Calu3 (cell line): ENCODE measurements around the gene ELP1. TPM values are rescaled to one million over a fixed set of nuclear protein-coding genes. Genes with fewer than 3 reads are reported as not detected.

Source experiments
- BruUV-seq: library from RNA; stranded (reverse); fragments of 400-500 nt; replicated peaks from 2 replicates; lab custom pipeline; 2021; lab: Mats Ljungman, UMichigan
- CTCF ChIA-PET: fragments of 300-600 bp; sonication (Branson Sonifier 250); formaldehyde crosslinking; loops from one replicate; lab custom pipeline; 2022; ENCODE audit warnings: antibody characterized with exemption; lab: Charles Lee
- DNase-seq: peaks from one replicate; pipeline ENCODE4 v3.0.0; 2022
- H3K27ac Mint-ChIP-seq: one replicate; pipeline ENCODE4 v1.8.0; 2022; ENCODE audit warnings: mixed read lengths; ENCODE audit not compliant: unreplicated experiment
- H3K27me3 Mint-ChIP-seq: one replicate; pipeline ENCODE4 v1.8.0; 2022; ENCODE audit warnings: mixed read lengths; ENCODE audit not compliant: unreplicated experiment
- H3K36me3 Mint-ChIP-seq: one replicate; pipeline ENCODE4 v1.8.0; 2022; ENCODE audit warnings: mild to moderate bottlenecking, moderate library complexity, mixed read lengths; ENCODE audit not compliant: insufficient read depth, unreplicated experiment
- H3K4me1 Mint-ChIP-seq: one replicate; pipeline ENCODE4 v1.8.0; 2022; ENCODE audit warnings: mild to moderate bottlenecking, low read depth, mixed read lengths; ENCODE audit not compliant: unreplicated experiment
- H3K4me3 Mint-ChIP-seq: one replicate; pipeline ENCODE4 v1.8.0; 2022; ENCODE audit warnings: mild to moderate bottlenecking, low read depth, moderate library complexity, mixed read lengths; ENCODE audit not compliant: unreplicated experiment
- H3K9me3 Mint-ChIP-seq: one replicate; pipeline ENCODE4 v1.8.0; 2022; ENCODE audit warnings: low read depth, mixed read lengths; ENCODE audit not compliant: unreplicated experiment
- intact Hi-C: fragments of 100-400 bp; cut with micrococcal nuclease; formaldehyde crosslinking; loops from one replicate; pipeline ENCODE4 v1.10.0; 2022; ENCODE audit not compliant: unreplicated experiment
- total RNA-seq: library from RNA; stranded (reverse); gene quantifications from 2 replicates; pipeline ENCODE4 v1.2.3, GENCODE V29; 2022
- TF ChIP-seq, protein P1 (sequence below): fragments of 200-600 bp; IDR thresholded peaks from one replicate; pipeline ENCODE4 v1.8.0; 2022; ENCODE audit warnings: antibody characterized with exemption; ENCODE audit not compliant: unreplicated experiment

ELP1 gene
- total RNA-seq, 1 experiment from 2014 or later: 17.9 TPM

GRCh38 chr9:108845947-108846346, 88.0 kb downstream of the ELP1 start:
- Mint-ChIP-seq H3K9me3 (no peaks in the 10 kb centered on the region), H3K27ac (no peak overlapping the region), H3K36me3 (no peaks in the 10 kb centered on the region), H3K4me1 (no peaks in the 10 kb centered on the region), H3K27me3 (no peaks in the 10 kb centered on the region), H3K4me3 (no peak overlapping the region)
- CTCF ChIA-PET: no interaction called here
- no TSS peak for BruUV-seq
- TF ChIP-seq, protein P1, sequence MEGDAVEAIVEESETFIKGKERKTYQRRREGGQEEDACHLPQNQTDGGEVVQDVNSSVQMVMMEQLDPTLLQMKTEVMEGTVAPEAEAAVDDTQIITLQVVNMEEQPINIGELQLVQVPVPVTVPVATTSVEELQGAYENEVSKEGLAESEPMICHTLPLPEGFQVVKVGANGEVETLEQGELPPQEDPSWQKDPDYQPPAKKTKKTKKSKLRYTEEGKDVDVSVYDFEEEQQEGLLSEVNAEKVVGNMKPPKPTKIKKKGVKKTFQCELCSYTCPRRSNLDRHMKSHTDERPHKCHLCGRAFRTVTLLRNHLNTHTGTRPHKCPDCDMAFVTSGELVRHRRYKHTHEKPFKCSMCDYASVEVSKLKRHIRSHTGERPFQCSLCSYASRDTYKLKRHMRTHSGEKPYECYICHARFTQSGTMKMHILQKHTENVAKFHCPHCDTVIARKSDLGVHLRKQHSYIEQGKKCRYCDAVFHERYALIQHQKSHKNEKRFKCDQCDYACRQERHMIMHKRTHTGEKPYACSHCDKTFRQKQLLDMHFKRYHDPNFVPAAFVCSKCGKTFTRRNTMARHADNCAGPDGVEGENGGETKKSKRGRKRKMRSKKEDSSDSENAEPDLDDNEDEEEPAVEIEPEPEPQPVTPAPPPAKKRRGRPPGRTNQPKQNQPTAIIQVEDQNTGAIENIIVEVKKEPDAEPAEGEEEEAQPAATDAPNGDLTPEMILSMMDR: no peak
- intact Hi-C loops: no loop called here
- DNase-seq: no peak

DNA sequence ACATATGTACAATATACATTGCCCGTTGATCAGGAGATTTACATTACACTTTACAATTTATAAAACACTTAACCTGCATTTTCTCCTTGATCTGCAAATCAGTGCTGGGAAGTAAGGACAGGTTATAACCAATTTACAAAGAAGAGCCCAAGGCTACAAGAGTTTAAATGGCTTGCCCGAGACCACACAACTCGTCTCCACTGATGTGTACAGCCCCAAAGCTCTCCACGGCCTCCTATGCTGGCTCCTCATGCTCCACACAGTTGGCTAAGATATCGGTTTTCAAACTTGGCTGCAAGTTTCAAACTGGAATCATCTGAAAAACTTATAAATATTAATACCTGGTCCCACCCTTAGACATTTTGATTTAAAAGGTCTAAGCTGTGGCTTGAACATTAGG, 88.4 kb downstream of the ELP1 start:
- Mint-ChIP-seq H3K9me3 (no peaks in the 10 kb centered on the region), H3K27ac (no peak overlapping the region), H3K4me3 (no peak overlapping the region), H3K36me3 (no peaks in the 10 kb centered on the region), H3K27me3 (no peaks in the 10 kb centered on the region), H3K4me1 (no peaks in the 10 kb centered on the region)
- intact Hi-C loops: no loop called here
- TF ChIP-seq, protein P1: no peak
- CTCF ChIA-PET: no interaction called here
- no TSS peak for BruUV-seq
- DNase-seq: no peak

- no peaks in the 10 kb centered on the region for H3K4me1 Mint-ChIP-seq
- no peaks in the 10 kb centered on the region for H3K27me3 Mint-ChIP-seq
- no peaks in the 10 kb centered on the region for H3K9me3 Mint-ChIP-seq
- DNase-seq: no peak
- BruUV-seq: no TSS peak
- TF ChIP-seq, protein P1: no peak
- intact Hi-C loops: no loop called here
- H3K36me3 Mint-ChIP-seq: no peaks in the 10 kb centered on the region
- CTCF ChIA-PET: no interaction called here
- no peak overlapping the region for H3K27ac Mint-ChIP-seq
- H3K4me3 Mint-ChIP-seq: no peak overlapping the region
Measured at GRCh38 chr9:108844856-108845255, 89.1 kb downstream of the ELP1 start.

- DNase-seq: no peak
- CTCF ChIA-PET: interaction anchor here (0.6 kb wide), 1 partner anchor 43 kb away, joined by 3 read pairs; no protein-coding TSS in a partner anchor
- no peak overlapping the region for H3K27ac Mint-ChIP-seq
- H3K9me3 Mint-ChIP-seq: no peaks in the 10 kb centered on the region
- no peaks in the 10 kb centered on the region for H3K36me3 Mint-ChIP-seq
- H3K27me3 Mint-ChIP-seq: no peaks in the 10 kb centered on the region
- BruUV-seq: no TSS peak
- H3K4me1 Mint-ChIP-seq: no peaks in the 10 kb centered on the region
- intact Hi-C loops: no loop called here
- H3K4me3 Mint-ChIP-seq: no peak overlapping the region
- TF ChIP-seq, protein P1: no peak
Measured at GRCh38 chr9:108844391-108844790, 89.5 kb downstream of the ELP1 start.
